Endodermal cell (in vitro differentiated cells): ENCODE results near the gene GAB2. TPM values are rescaled to one million over a fixed set of nuclear protein-coding genes. Genes with fewer than 3 reads are reported as not detected.

Experiments used
- DNase-seq: peaks from one replicate; pipeline ENCODE4 v3.0.0-alpha.2; 2017
- H3K27ac ChIP-seq: 2 replicates; pipeline ENCODE4 v1.5.1; 2013; ENCODE audit warnings: mild to moderate bottlenecking, low read depth, low read length, moderate library complexity
- H3K27me3 ChIP-seq: 2 replicates; pipeline ENCODE4 v1.6.1; 2013; ENCODE audit warnings: mild to moderate bottlenecking, low read length, moderate library complexity; ENCODE audit not compliant: insufficient read depth, control insufficient read depth, poor library complexity, severe bottlenecking
- H3K36me3 ChIP-seq: 2 replicates; pipeline ENCODE4 v1.7.0; 2013; ENCODE audit warnings: mild to moderate bottlenecking, low read length, moderate library complexity; ENCODE audit not compliant: control insufficient read depth, insufficient read depth
- H3K4me1 ChIP-seq: one replicate; pipeline ENCODE4 v1.7.0; 2013; ENCODE audit warnings: low read length; ENCODE audit not compliant: control insufficient read depth, insufficient read depth
- H3K4me3 ChIP-seq: 2 replicates; pipeline ENCODE4 v1.5.1; 2013; ENCODE audit warnings: mild to moderate bottlenecking, low read length, moderate library complexity
- H3K9ac ChIP-seq: 2 replicates; pipeline ENCODE4 v1.6.1; 2013; ENCODE audit warnings: mild to moderate bottlenecking, low read length, moderate library complexity; ENCODE audit not compliant: poor library complexity, severe bottlenecking; ENCODE audit errors: extremely low read depth
- H3K9me3 ChIP-seq: 2 replicates; pipeline ENCODE4 v1.6.1; 2013; ENCODE audit warnings: mild to moderate bottlenecking, low read length, moderate library complexity; ENCODE audit not compliant: control insufficient read depth
- H3K27ac Mint-ChIP-seq: 2 replicates; pipeline ENCODE4 v1.8.0; 2020; ENCODE audit warnings: mixed read lengths
- H3K27me3 Mint-ChIP-seq: 2 replicates; pipeline ENCODE4 v1.8.0; 2021; ENCODE audit warnings: mild to moderate bottlenecking, mixed read lengths; ENCODE audit not compliant: insufficient read depth
- H3K36me3 Mint-ChIP-seq: 2 replicates; pipeline ENCODE4 v1.8.0; 2020; ENCODE audit warnings: low read depth, mixed read lengths
- H3K4me1 Mint-ChIP-seq: 2 replicates; pipeline ENCODE4 v1.8.0; 2020; ENCODE audit warnings: mixed read lengths
- H3K4me3 Mint-ChIP-seq: 2 replicates; pipeline ENCODE4 v1.8.0; 2020; ENCODE audit warnings: mild to moderate bottlenecking, moderate library complexity, mixed read lengths
- H3K9me3 Mint-ChIP-seq: 2 replicates; pipeline ENCODE4 v1.8.0; 2020; ENCODE audit warnings: mild to moderate bottlenecking, mixed read lengths
- CTCF ChIP-seq: fragments of 200-600 bp; sonication (generic); conservative IDR thresholded peaks from 2 replicates; pipeline ENCODE4 v1.5.0; 2021; ENCODE audit warnings: antibody characterized with exemption, mild to moderate bottlenecking
- WGBS, 2 experiments: methylation state at CpG; one replicate each; pipeline versions ENCODE4 v1.1.5 to v1.1.7; 2013; ENCODE audit warnings: missing lambda C conversion rate in 2 of 2, mixed read lengths in 1 of 2; ENCODE audit not compliant: insufficient coverage in 1 of 2, insufficient read length in 1 of 2; 5-methylcytosine and 5-hydroxymethylcytosine counted together
- total RNA-seq, 2 donors: library from RNA; stranded (reverse); fragmentation: NEBNext Ultra II Directional in 1 of 2; extraction: Animal tissue kit (Norgen Biotek cat#: 25700) in 1 of 2; gene quantifications; 2 replicates in 1 of 2; 3 replicates in 1 of 2; pipeline ENCODE4 v1.2.1, GENCODE V29; 2021

Gene GAB2
- total RNA-seq, 2 donors from 2014 or later, result 26.9 to 62.8 TPM

GRCh38 chr11:78332174-78332866 lies 85.3 kb downstream of the GAB2 start:
- no CpG with 5 or more reads among the region's 1 CpG for WGBS, 2 experiments
- H3K9me3 ChIP-seq, result peaks cover 10% of the 10 kb centered on the region
- DNase-seq, result no peak
- H3K27me3 Mint-ChIP-seq, result no peaks in the 10 kb centered on the region
- H3K27ac Mint-ChIP-seq, result no peak overlapping the region
- H3K36me3 Mint-ChIP-seq, result peaks cover 5% of the 10 kb centered on the region
- H3K4me1 Mint-ChIP-seq, result peaks cover 19% of the 10 kb centered on the region
- H3K9me3 Mint-ChIP-seq, result peaks cover 8% of the 10 kb centered on the region
- H3K9ac ChIP-seq, result no peak overlapping the region
- peaks cover 11% of the 10 kb centered on the region for H3K4me1 ChIP-seq
- H3K27ac ChIP-seq, result peak overlapping the region; percentile 9
- no peak overlapping the region for H3K4me3 ChIP-seq
- no peaks in the 10 kb centered on the region for H3K27me3 ChIP-seq
- H3K4me3 Mint-ChIP-seq, result no peak overlapping the region
- no peak for TF ChIP-seq CTCF
- no peaks in the 10 kb centered on the region for H3K36me3 ChIP-seq

- 89 to 100% methylated on average over 1 to 3 of the region's 3 CpGs for WGBS, 2 experiments
- no peak for TF ChIP-seq CTCF
- H3K27ac Mint-ChIP-seq, result no peak overlapping the region
- H3K4me1 ChIP-seq, result peaks cover 11% of the 10 kb centered on the region
- peak overlapping the region; percentile 14 for H3K27ac ChIP-seq
- peaks cover 10% of the 10 kb centered on the region for H3K9me3 ChIP-seq
- no peaks in the 10 kb centered on the region for H3K27me3 ChIP-seq
- H3K36me3 Mint-ChIP-seq, result peaks cover 5% of the 10 kb centered on the region
- H3K4me1 Mint-ChIP-seq, result peaks cover 14% of the 10 kb centered on the region
- no peak overlapping the region for H3K4me3 Mint-ChIP-seq
- no peak overlapping the region for H3K4me3 ChIP-seq
- no peaks in the 10 kb centered on the region for H3K27me3 Mint-ChIP-seq
- H3K9ac ChIP-seq, result no peak overlapping the region
- no peaks in the 10 kb centered on the region for H3K36me3 ChIP-seq
- H3K9me3 Mint-ChIP-seq, result peaks cover 8% of the 10 kb centered on the region
- DNase-seq, result no peak
These were observed 85.9 kb downstream of the GAB2 start for GRCh38 chr11:78331711-78332110.

GRCh38 chr11:78330361-78330760 lies 87.3 kb downstream of the GAB2 start:
- 90 to 94% methylated on average over 3 of the region's 3 CpGs for WGBS, 2 experiments
- Histone ChIP-seq H3K9me3 (peaks cover 5% of the 10 kb centered on the region), H3K9ac (no peak overlapping the region), H3K4me3 (no peak overlapping the region), H3K4me1 (peaks cover 11% of the 10 kb centered on the region), H3K27ac (no peak overlapping the region), H3K36me3 (no peaks in the 10 kb centered on the region), H3K27me3 (no peaks in the 10 kb centered on the region)
- Mint-ChIP-seq H3K9me3 (peaks cover 3% of the 10 kb centered on the region), H3K27me3 (no peaks in the 10 kb centered on the region), H3K4me1 (peaks cover 14% of the 10 kb centered on the region), H3K36me3 (peaks cover under 1% of the 10 kb centered on the region), H3K4me3 (no peak overlapping the region), H3K27ac (no peak overlapping the region)
- no peak for TF ChIP-seq CTCF
- DNase-seq, result no peak
